K562 (cell line): ENCODE results near the gene YOD1. TPM values are rescaled to one million over a fixed set of nuclear protein-coding genes. Genes with fewer than 3 reads are reported as not detected.

Experiments
- BRCA1 ChIP-seq, 2 experiments: fragments of 450-650 bp in 1 of 2; sonication (generic) in 1 of 2; formaldehyde crosslinking in 1 of 2; IDR thresholded peaks; 2 replicates each; pipeline versions ENCODE4 v1.5.0 to v1.6.1; 2017 to 2020; ENCODE audit warnings: mild to moderate bottlenecking in 1 of 2, missing genetic modification reagents in 1 of 2
- KDM1A ChIP-seq, 2 experiments: fragments of 450-650 bp; IDR thresholded peaks; 2 replicates each; pipeline ENCODE4 v1.6.1; 2016; ENCODE audit warnings: mild to moderate bottlenecking in 2 of 2
- KLF6 ChIP-seq: fragments of 250-450 bp; sonication (Bioruptor Pico); IDR thresholded peaks from 2 replicates; pipeline ENCODE4 v1.4.0; 2020; ENCODE audit warnings: mild to moderate bottlenecking, moderate library complexity, borderline replicate concordance
- MCM2 ChIP-seq: fragments of 450-650 bp; IDR thresholded peaks from 2 replicates; pipeline ENCODE4 v1.6.1; 2017; ENCODE audit warnings: low read depth, mild to moderate bottlenecking
- MITF ChIP-seq: IDR thresholded peaks from 2 replicates; pipeline ENCODE4 v1.6.1; 2014; ENCODE audit warnings: antibody characterized with exemption
- RBFOX2 ChIP-seq: fragments of 200-400 bp; formaldehyde crosslinking; IDR thresholded peaks from 2 replicates; pipeline ENCODE4 v1.6.1; 2017; ENCODE audit warnings: low read depth, mild to moderate bottlenecking, low read length, moderate library complexity
- SAFB2 ChIP-seq: fragments of 200-400 bp; formaldehyde crosslinking; IDR thresholded peaks from 2 replicates; pipeline ENCODE4 v1.6.1; 2018; ENCODE audit warnings: borderline replicate concordance, low read length, low read depth, moderate library complexity; ENCODE audit not compliant: severe bottlenecking
- ZNF175 ChIP-seq: fragments of 200-800 bp; sonication (Bioruptor generic); IDR thresholded peaks from 2 replicates; pipeline ENCODE4 v1.6.1; 2016; ENCODE audit warnings: low read depth, mild to moderate bottlenecking, missing genetic modification characterization, missing compliant biosample characterization
- ZNF282 ChIP-seq: sonication (generic); formaldehyde crosslinking; IDR thresholded peaks from 2 replicates; pipeline ENCODE4 v1.8.1; 2023; ENCODE audit warnings: missing genetic modification reagents
- polyA plus RNA-seq, 8 experiments: library from polyadenylated mRNA; depleted of rRNA in 4 of 8; stranded (reverse) in 5 of 8; unstranded in 3 of 8; fragments of >200 nt; fragmentation: Nextera tagmentation in 2 of 8; fragmentation: Illumina TruSeq in 1 of 8; extraction: Ambion mirVana in 2 of 8; extraction: Trizol in 1 of 8; gene quantifications; 2 replicates each; pipeline versions ENCODE4 v1.2.1 to v1.2.3, GENCODE V29; 2011 to 2014; ENCODE audit warnings: inconsistent platforms in 1 of 8, missing spikeins in 1 of 8
- total RNA-seq, 7 experiments: library from RNA; depleted of rRNA in 6 of 7; stranded (reverse); fragments of >200 nt in 6 of 7; fragmentation: Illumina TruSeq in 2 of 7; extraction: Trizol in 2 of 7; gene quantifications; 2 replicates each; pipeline versions ENCODE4 v1.2.1 to v1.2.3, GENCODE V29; 2011 to 2021; ENCODE audit warnings: low replicate concordance in 1 of 7
- TF ChIP-seq, protein P1 (sequence below): fragments of 450-650 bp; IDR thresholded peaks from 2 replicates; pipeline ENCODE4 v1.6.1; 2016; ENCODE audit warnings: mild to moderate bottlenecking
- TF ChIP-seq, protein P2 (sequence below): sonication (generic); formaldehyde crosslinking; IDR thresholded peaks from 2 replicates; pipeline ENCODE4 v1.8.1; 2023; ENCODE audit warnings: mild to moderate bottlenecking, missing genetic modification reagents
- TF ChIP-seq, protein P3 (sequence below): IDR thresholded peaks from 3 replicates; pipeline ENCODE4 v1.6.1; 2011; ENCODE audit warnings: borderline replicate concordance, mild to moderate bottlenecking, moderate library complexity; ENCODE audit not compliant: insufficient read length; ENCODE audit errors: extremely low read depth

Gene YOD1
- total and polyA plus RNA-seq, 9 of the 15 experiments (the other 6 are each of a cell fraction or from before 2014, with no cell fraction given) = 18.2 to 78.1 (median 46.9) TPM

- TF ChIP-seq, protein P1, sequence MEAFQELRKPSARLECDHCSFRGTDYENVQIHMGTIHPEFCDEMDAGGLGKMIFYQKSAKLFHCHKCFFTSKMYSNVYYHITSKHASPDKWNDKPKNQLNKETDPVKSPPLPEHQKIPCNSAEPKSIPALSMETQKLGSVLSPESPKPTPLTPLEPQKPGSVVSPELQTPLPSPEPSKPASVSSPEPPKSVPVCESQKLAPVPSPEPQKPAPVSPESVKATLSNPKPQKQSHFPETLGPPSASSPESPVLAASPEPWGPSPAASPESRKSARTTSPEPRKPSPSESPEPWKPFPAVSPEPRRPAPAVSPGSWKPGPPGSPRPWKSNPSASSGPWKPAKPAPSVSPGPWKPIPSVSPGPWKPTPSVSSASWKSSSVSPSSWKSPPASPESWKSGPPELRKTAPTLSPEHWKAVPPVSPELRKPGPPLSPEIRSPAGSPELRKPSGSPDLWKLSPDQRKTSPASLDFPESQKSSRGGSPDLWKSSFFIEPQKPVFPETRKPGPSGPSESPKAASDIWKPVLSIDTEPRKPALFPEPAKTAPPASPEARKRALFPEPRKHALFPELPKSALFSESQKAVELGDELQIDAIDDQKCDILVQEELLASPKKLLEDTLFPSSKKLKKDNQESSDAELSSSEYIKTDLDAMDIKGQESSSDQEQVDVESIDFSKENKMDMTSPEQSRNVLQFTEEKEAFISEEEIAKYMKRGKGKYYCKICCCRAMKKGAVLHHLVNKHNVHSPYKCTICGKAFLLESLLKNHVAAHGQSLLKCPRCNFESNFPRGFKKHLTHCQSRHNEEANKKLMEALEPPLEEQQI = no peak
- no peak; the same call in 1 of the 2 replicates for TF ChIP-seq ZNF175 (CRISPR knock-in tag)
- no peak for TF ChIP-seq SAFB2
- no peak for TF ChIP-seq MCM2
- no peak for TF ChIP-seq MITF
- no peak for TF ChIP-seq KDM1A (IDR thresholded peaks at IDR 0.05)
- no peak for TF ChIP-seq KLF6 (CRISPR knock-in tag)
- TF ChIP-seq, protein P2, sequence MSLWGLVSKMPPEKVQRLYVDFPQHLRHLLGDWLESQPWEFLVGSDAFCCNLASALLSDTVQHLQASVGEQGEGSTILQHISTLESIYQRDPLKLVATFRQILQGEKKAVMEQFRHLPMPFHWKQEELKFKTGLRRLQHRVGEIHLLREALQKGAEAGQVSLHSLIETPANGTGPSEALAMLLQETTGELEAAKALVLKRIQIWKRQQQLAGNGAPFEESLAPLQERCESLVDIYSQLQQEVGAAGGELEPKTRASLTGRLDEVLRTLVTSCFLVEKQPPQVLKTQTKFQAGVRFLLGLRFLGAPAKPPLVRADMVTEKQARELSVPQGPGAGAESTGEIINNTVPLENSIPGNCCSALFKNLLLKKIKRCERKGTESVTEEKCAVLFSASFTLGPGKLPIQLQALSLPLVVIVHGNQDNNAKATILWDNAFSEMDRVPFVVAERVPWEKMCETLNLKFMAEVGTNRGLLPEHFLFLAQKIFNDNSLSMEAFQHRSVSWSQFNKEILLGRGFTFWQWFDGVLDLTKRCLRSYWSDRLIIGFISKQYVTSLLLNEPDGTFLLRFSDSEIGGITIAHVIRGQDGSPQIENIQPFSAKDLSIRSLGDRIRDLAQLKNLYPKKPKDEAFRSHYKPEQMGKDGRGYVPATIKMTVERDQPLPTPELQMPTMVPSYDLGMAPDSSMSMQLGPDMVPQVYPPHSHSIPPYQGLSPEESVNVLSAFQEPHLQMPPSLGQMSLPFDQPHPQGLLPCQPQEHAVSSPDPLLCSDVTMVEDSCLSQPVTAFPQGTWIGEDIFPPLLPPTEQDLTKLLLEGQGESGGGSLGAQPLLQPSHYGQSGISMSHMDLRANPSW (CRISPR knock-in tag) = no peak
- TF ChIP-seq ZNF282 = no peak
- TF ChIP-seq BRCA1 (IDR thresholded peaks at IDR 0.05) = no peak
- TF ChIP-seq BRCA1 (CRISPR knock-in tag; IDR thresholded peaks at IDR 0.05) = no peak
- TF ChIP-seq, protein P3, sequence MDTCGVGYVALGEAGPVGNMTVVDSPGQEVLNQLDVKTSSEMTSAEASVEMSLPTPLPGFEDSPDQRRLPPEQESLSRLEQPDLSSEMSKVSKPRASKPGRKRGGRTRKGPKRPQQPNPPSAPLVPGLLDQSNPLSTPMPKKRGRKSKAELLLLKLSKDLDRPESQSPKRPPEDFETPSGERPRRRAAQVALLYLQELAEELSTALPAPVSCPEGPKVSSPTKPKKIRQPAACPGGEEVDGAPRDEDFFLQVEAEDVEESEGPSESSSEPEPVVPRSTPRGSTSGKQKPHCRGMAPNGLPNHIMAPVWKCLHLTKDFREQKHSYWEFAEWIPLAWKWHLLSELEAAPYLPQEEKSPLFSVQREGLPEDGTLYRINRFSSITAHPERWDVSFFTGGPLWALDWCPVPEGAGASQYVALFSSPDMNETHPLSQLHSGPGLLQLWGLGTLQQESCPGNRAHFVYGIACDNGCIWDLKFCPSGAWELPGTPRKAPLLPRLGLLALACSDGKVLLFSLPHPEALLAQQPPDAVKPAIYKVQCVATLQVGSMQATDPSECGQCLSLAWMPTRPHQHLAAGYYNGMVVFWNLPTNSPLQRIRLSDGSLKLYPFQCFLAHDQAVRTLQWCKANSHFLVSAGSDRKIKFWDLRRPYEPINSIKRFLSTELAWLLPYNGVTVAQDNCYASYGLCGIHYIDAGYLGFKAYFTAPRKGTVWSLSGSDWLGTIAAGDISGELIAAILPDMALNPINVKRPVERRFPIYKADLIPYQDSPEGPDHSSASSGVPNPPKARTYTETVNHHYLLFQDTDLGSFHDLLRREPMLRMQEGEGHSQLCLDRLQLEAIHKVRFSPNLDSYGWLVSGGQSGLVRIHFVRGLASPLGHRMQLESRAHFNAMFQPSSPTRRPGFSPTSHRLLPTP = no peak
- peak; percentile 98 for TF ChIP-seq RBFOX2
Observed at GRCh38 chr1:207050480-207051190, 373 bp downstream of the YOD1 start (continued).
